ENCODE data around the gene IRS1. TPM values are rescaled to one million over a fixed set of nuclear protein-coding genes. Genes with fewer than 3 reads are reported as not detected.
"Not testable (repeated sequence)": the region's sequence is repeated elsewhere in the genome, so short reads cannot be mapped to it uniquely, and the experiment has no call there.

The IRS1 gene
- total RNA-seq = 18.6 TPM

GRCh38 chr2:226799211-226799975 is at the start of gene IRS1:
Gene IRS1, minus strand, starts transcription at chr2:226799820. Its CDS starts 1,082 bp downstream, at chr2:226798738.
- Histone ChIP-seq H3K36me3 (peaks cover 0 to 12% of the 10 kb centered on the region in 2 donors), H3K9me3 (no peaks in the 10 kb centered on the region), H3K4me1 (peaks cover 14 to 35% of the 10 kb centered on the region in 2 donors), H3K27me3 (no peaks in the 10 kb centered on the region), H3K4me3 (peak within 1 kb of the TSS; percentile 75 to 86), H3K27ac (peak within 1 kb of the TSS; percentile 94 to 95)
- peak in 1 of 2 donors; percentile 85 for DNase-seq (ENCODE audit: low spot score in 2 of 2)
- TF ChIP-seq, protein P1, sequence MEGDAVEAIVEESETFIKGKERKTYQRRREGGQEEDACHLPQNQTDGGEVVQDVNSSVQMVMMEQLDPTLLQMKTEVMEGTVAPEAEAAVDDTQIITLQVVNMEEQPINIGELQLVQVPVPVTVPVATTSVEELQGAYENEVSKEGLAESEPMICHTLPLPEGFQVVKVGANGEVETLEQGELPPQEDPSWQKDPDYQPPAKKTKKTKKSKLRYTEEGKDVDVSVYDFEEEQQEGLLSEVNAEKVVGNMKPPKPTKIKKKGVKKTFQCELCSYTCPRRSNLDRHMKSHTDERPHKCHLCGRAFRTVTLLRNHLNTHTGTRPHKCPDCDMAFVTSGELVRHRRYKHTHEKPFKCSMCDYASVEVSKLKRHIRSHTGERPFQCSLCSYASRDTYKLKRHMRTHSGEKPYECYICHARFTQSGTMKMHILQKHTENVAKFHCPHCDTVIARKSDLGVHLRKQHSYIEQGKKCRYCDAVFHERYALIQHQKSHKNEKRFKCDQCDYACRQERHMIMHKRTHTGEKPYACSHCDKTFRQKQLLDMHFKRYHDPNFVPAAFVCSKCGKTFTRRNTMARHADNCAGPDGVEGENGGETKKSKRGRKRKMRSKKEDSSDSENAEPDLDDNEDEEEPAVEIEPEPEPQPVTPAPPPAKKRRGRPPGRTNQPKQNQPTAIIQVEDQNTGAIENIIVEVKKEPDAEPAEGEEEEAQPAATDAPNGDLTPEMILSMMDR (IDR thresholded peaks at IDR 0.05) = no peak
- intact Hi-C loops (cut with DNase I) = loop anchor here (2.0 to 5.0 kb wide), 5 partner anchors 35 to 357 kb away; no protein-coding TSS in a partner anchor

GRCh38 chr2:226849349-226849748 is 49.7 kb upstream of the IRS1 start:
- Histone ChIP-seq H3K27me3 (no peaks in the 10 kb centered on the region), H3K4me3 (no peak overlapping the region), H3K4me1 (no peaks in the 10 kb centered on the region), H3K9me3 (no peaks in the 10 kb centered on the region), H3K27ac (no peak overlapping the region), H3K36me3 (no peaks in the 10 kb centered on the region)
- TF ChIP-seq, protein P1 (IDR thresholded peaks at IDR 0.05) = no peak
- intact Hi-C loops (cut with DNase I) = no loop called here
- DNase-seq (ENCODE audit: low spot score in 2 of 2) = no peak

DNA sequence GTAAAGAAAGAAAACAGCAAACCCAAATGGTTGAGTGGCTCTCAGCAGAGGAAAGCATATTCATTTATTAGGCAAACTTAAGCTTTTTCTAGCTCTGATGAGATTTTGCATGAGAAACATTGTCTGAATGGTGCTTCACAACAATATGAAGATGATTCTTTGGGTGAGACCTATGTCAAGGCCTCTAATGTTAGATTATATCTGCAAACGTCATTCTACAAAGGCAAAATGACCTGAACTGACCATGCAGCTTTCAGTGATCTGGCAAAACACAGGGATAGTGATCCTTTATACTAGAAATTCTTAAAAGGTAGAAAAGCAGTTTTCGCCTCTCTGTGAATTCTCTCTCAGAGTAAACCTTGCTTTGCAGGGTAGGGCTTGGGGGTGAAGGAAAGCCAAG is 47.9 kb upstream of the IRS1 start:
- intact Hi-C loops (cut with DNase I) = no loop called here

GRCh38 chr2:226847090-226847489 is 47.5 kb upstream of the IRS1 start:
- no peaks in the 10 kb centered on the region for H3K27me3 ChIP-seq
- intact Hi-C loops (cut with DNase I) = no loop called here

More for the DNA sequence above, 47.9 kb upstream of the IRS1 start:
- Histone ChIP-seq H3K36me3 (no peaks in the 10 kb centered on the region), H3K9me3 (no peaks in the 10 kb centered on the region), H3K27me3 (no peaks in the 10 kb centered on the region), H3K27ac (no peak overlapping the region), H3K4me3 (no peak overlapping the region), H3K4me1 (no peaks in the 10 kb centered on the region)
- TF ChIP-seq, protein P1 (IDR thresholded peaks at IDR 0.05) = no peak
- DNase-seq (ENCODE audit: low spot score in 2 of 2) = no peak

GRCh38 chr2:226845386-226846116 is 45.9 kb upstream of the IRS1 start:
- H3K9me3 ChIP-seq = no peaks in the 10 kb centered on the region
- no peak overlapping the region for H3K27ac ChIP-seq
- TF ChIP-seq, protein P1 (IDR thresholded peaks at IDR 0.05) = no peak
- DNase-seq (ENCODE audit: low spot score in 2 of 2) = no peak
- intact Hi-C loops (cut with DNase I) = no loop called here
- H3K4me3 ChIP-seq = no peak overlapping the region
- no peaks in the 10 kb centered on the region for H3K27me3 ChIP-seq
- no peaks in the 10 kb centered on the region for H3K36me3 ChIP-seq
- H3K4me1 ChIP-seq = no peaks in the 10 kb centered on the region

More at GRCh38 chr2:226847090-226847489, 47.5 kb upstream of the IRS1 start:
- Histone ChIP-seq H3K4me1 (no peaks in the 10 kb centered on the region), H3K27ac (no peak overlapping the region), H3K9me3 (no peaks in the 10 kb centered on the region), H3K4me3 (no peak overlapping the region), H3K36me3 (no peaks in the 10 kb centered on the region)
- TF ChIP-seq, protein P1 (IDR thresholded peaks at IDR 0.05) = no peak
- no peak for DNase-seq (ENCODE audit: low spot score in 2 of 2)

DNA sequence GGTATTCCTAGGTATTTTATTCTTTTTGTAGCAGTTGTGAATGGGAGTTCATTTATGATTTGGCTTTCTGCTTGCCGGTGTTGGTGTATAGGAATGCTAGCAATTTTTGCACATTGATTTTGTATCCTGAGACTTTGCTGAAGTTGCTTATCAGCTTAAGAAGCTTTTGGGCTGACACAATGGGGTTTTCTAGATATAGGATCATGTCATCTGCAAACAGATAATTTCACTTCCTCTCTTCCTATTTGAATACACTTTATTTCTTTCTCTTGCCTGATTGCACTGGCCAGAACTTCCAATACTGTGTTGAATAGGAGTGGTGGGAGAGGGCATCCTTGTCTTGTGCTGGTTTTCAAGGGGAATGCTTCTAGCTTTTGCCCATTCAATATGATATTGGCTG is 43.4 kb upstream of the IRS1 start:
- H3K4me3 ChIP-seq; intact Hi-C loops (cut with DNase I); H3K27me3 ChIP-seq; H3K27ac ChIP-seq; H3K36me3 ChIP-seq; DNase-seq (ENCODE audit: low spot score in 2 of 2); H3K4me1 ChIP-seq; H3K9me3 ChIP-seq: not testable (repeated sequence)
